Astrocyte of the cerebellum (primary cell): ENCODE measurements around the gene LTK.

Experiments used
- DNase-seq: peaks from one replicate; pipeline ENCODE4 v3.0.0-alpha.2; 2011; ENCODE audit warnings: low read depth
- H3K4me3 ChIP-seq: 2 replicates; pipeline ENCODE4 v1.5.1; 2011; ENCODE audit warnings: mild to moderate bottlenecking, low read depth, low read length, moderate library complexity
- CTCF ChIP-seq: IDR thresholded peaks from 2 replicates; pipeline ENCODE4 v1.5.1; 2012; ENCODE audit warnings: low read length, low read depth, moderate library complexity, mild to moderate bottlenecking; ENCODE audit errors: missing control alignments
- in situ Hi-C: cut with HindIII; loops from 2 replicates; pipeline ENCODE4 v1.10.0; 2017; ENCODE audit warnings: low sequenced_read_pairs

The LTK gene

GRCh38 chr15:41553731-41554130, 40.1 kb upstream of the LTK start:
- DNase-seq = no peak
- H3K4me3 ChIP-seq = no peak overlapping the region
- in situ Hi-C loops = no loop called here
- no peak for TF ChIP-seq CTCF

- DNase-seq = no peak
- in situ Hi-C loops = no loop called here
- no peak for TF ChIP-seq CTCF
- no peak overlapping the region for H3K4me3 ChIP-seq
These were observed 36.6 kb upstream of the LTK start for GRCh38 chr15:41550066-41550775.

GRCh38 chr15:41546851-41547786, 33.5 kb upstream of the LTK start:
- in situ Hi-C loops = no loop called here
- DNase-seq = no peak
- TF ChIP-seq CTCF = no peak
- H3K4me3 ChIP-seq = no peak overlapping the region

GRCh38 chr15:41545218-41545617, 31.6 kb upstream of the LTK start:
- in situ Hi-C loops = no loop called here
- H3K4me3 ChIP-seq = no peak overlapping the region
- TF ChIP-seq CTCF = no peak
- no peak for DNase-seq

GRCh38 chr15:41544650-41545015, 31.0 kb upstream of the LTK start:
- in situ Hi-C loops = no loop called here
- TF ChIP-seq CTCF = no peak
- DNase-seq = no peak
- peak overlapping the region; percentile 98 for H3K4me3 ChIP-seq

GRCh38 chr15:41543521-41543870, 29.9 kb upstream of the LTK start:
- no peak for DNase-seq
- in situ Hi-C loops = no loop called here
- H3K4me3 ChIP-seq = peak overlapping the region; percentile 98
- TF ChIP-seq CTCF = no peak
